H9 (cell line): ENCODE data around the gene SMIM9. TPM values are rescaled to one million over a fixed set of nuclear protein-coding genes. Genes with fewer than 3 reads are reported as not detected.

Experiments used
- DNase-seq: peaks from one replicate; pipeline ENCODE4 v3.0.0-alpha.2; 2017
- H2AFZ ChIP-seq: one replicate; pipeline ENCODE4 v1.6.1; 2013; ENCODE audit warnings: mild to moderate bottlenecking, low read length, control low read depth, moderate library complexity
- H2AK5ac ChIP-seq: 2 replicates; pipeline ENCODE4 v1.6.1; 2013; ENCODE audit warnings: low read length, control low read depth, mixed read lengths; ENCODE audit not compliant: insufficient read length
- H2BK120ac ChIP-seq: one replicate; pipeline ENCODE4 v1.6.1; 2013; ENCODE audit warnings: low read depth, mild to moderate bottlenecking, low read length, control low read depth, inconsistent platforms; ENCODE audit not compliant: poor library complexity, severe bottlenecking
- H2BK12ac ChIP-seq: 2 replicates; pipeline ENCODE4 v1.6.1; 2013; ENCODE audit warnings: low read length, control low read depth, mixed read lengths, low read depth; ENCODE audit not compliant: insufficient read length
- H2BK15ac ChIP-seq: 2 replicates; pipeline ENCODE4 v1.6.1; 2013; ENCODE audit warnings: low read depth, low read length, control low read depth
- H2BK20ac ChIP-seq: one replicate; pipeline ENCODE4 v1.6.1; 2013; ENCODE audit warnings: low read depth, mild to moderate bottlenecking, low read length, control low read depth, inconsistent platforms; ENCODE audit not compliant: poor library complexity, severe bottlenecking
- H2BK5ac ChIP-seq: 2 replicates; pipeline ENCODE4 v1.6.1; 2013; ENCODE audit warnings: low read length, control low read depth, mixed read lengths; ENCODE audit not compliant: insufficient read length
- H3K14ac ChIP-seq: 2 replicates; pipeline ENCODE4 v1.6.1; 2013; ENCODE audit warnings: low read length, control low read depth; ENCODE audit not compliant: insufficient read depth
- H3K18ac ChIP-seq: 2 replicates; pipeline ENCODE4 v1.6.1; 2013; ENCODE audit warnings: low read depth, mild to moderate bottlenecking, mixed read lengths, low read length, control low read depth; ENCODE audit not compliant: insufficient read length
- H3K23ac ChIP-seq: 2 replicates; pipeline ENCODE4 v1.6.1; 2013; ENCODE audit warnings: low read length, control low read depth, mixed read lengths, low read depth; ENCODE audit not compliant: insufficient read length
- H3K23me2 ChIP-seq: 2 replicates; pipeline ENCODE4 v1.6.1; 2013; ENCODE audit warnings: low read depth, mild to moderate bottlenecking, mixed read lengths, low read length, control low read depth; ENCODE audit not compliant: insufficient read length, poor library complexity, severe bottlenecking
- H3K27ac ChIP-seq: 2 replicates; pipeline ENCODE4 v1.5.1; 2013; ENCODE audit warnings: low read length, control low read depth, mixed read lengths, low read depth; ENCODE audit not compliant: insufficient read length
- H3K27me3 ChIP-seq: 2 replicates; pipeline ENCODE4 v1.6.1; 2013; ENCODE audit warnings: low read length, control low read depth, inconsistent platforms; ENCODE audit not compliant: insufficient read depth
- H3K4ac ChIP-seq: 2 replicates; pipeline ENCODE4 v1.6.1; 2013; ENCODE audit warnings: low read depth, mild to moderate bottlenecking, control low read depth, inconsistent platforms, low read length, moderate library complexity
- H3K4me1 ChIP-seq: 2 replicates; pipeline ENCODE4 v1.6.1; 2013; ENCODE audit warnings: low read length, control low read depth, inconsistent platforms; ENCODE audit not compliant: insufficient read depth
- H3K4me2 ChIP-seq: 2 replicates; pipeline ENCODE4 v1.6.1; 2013; ENCODE audit warnings: low read length, control low read depth, mixed read lengths; ENCODE audit not compliant: insufficient read length, insufficient read depth
- H3K56ac ChIP-seq: 2 replicates; pipeline ENCODE4 v1.6.1; 2013; ENCODE audit warnings: low read depth, mild to moderate bottlenecking, mixed read lengths, low read length, control low read depth; ENCODE audit not compliant: insufficient read length
- H3K79me1 ChIP-seq: 2 replicates; pipeline ENCODE4 v1.6.1; 2013; ENCODE audit warnings: low read depth, mild to moderate bottlenecking, moderate library complexity, low read length, control low read depth, inconsistent platforms; ENCODE audit not compliant: insufficient read depth, poor library complexity, severe bottlenecking
- H3K79me2 ChIP-seq: 2 replicates; pipeline ENCODE4 v1.6.1; 2013; ENCODE audit warnings: low read length, control low read depth, inconsistent platforms; ENCODE audit not compliant: insufficient read depth
- H3K9ac ChIP-seq: 2 replicates; pipeline ENCODE4 v1.6.1; 2013; ENCODE audit warnings: low read length, control low read depth, mixed read lengths; ENCODE audit not compliant: insufficient read length; ENCODE audit errors: extremely low read depth
- H3K9me3 ChIP-seq: one replicate; pipeline ENCODE4 v1.6.1; 2013; ENCODE audit warnings: low read depth, low read length, inconsistent platforms; ENCODE audit not compliant: control insufficient read depth
- H3T11ph ChIP-seq: one replicate; pipeline ENCODE4 v1.6.1; 2013; ENCODE audit warnings: mild to moderate bottlenecking, low read length, control low read depth, inconsistent platforms
- H4K20me1 ChIP-seq: one replicate; pipeline ENCODE4 v1.6.1; 2013; ENCODE audit not compliant: control insufficient read depth, insufficient read length, insufficient read depth
- H4K5ac ChIP-seq: 2 replicates; pipeline ENCODE4 v1.6.1; 2013; ENCODE audit warnings: low read depth, mild to moderate bottlenecking, mixed read lengths, low read length, control low read depth; ENCODE audit not compliant: insufficient read length
- H4K8ac ChIP-seq: replicated peaks from 2 replicates; pipeline ENCODE4 v1.6.1; 2013; ENCODE audit warnings: low read length, control low read depth, mixed read lengths, low read depth; ENCODE audit not compliant: insufficient read length
- H4K91ac ChIP-seq: 2 replicates; pipeline ENCODE4 v1.6.1; 2013; ENCODE audit warnings: low read depth, mild to moderate bottlenecking, moderate library complexity, mixed read lengths, low read length, control low read depth; ENCODE audit not compliant: insufficient read length
- H3K27ac Mint-ChIP-seq, 3 experiments: 2 replicates in 2 of 3; 3 replicates in 1 of 3; pipeline ENCODE4 v1.8.0; 2020 to 2021; ENCODE audit warnings: mixed read lengths in 3 of 3, mild to moderate bottlenecking in 1 of 3, moderate library complexity in 1 of 3
- H3K27me3 Mint-ChIP-seq: 2 replicates; pipeline ENCODE4 v1.8.0; 2021; ENCODE audit warnings: low read depth, mild to moderate bottlenecking, moderate library complexity, mixed read lengths
- H3K36me3 Mint-ChIP-seq, 3 experiments: 2 replicates in 2 of 3; 3 replicates in 1 of 3; pipeline ENCODE4 v1.8.0; 2020 to 2021; ENCODE audit warnings: low read depth in 3 of 3, mixed read lengths in 3 of 3; ENCODE audit not compliant: insufficient read depth in 1 of 3
- H3K4me1 Mint-ChIP-seq, 2 experiments: 2 replicates each; pipeline ENCODE4 v1.8.0; 2020; ENCODE audit warnings: mixed read lengths in 2 of 2
- H3K4me3 Mint-ChIP-seq, 2 experiments: 2 replicates in 1 of 2; 3 replicates in 1 of 2; pipeline ENCODE4 v1.8.0; 2020 to 2021; ENCODE audit warnings: mild to moderate bottlenecking in 2 of 2, mixed read lengths in 2 of 2, moderate library complexity in 1 of 2
- H3K9me3 Mint-ChIP-seq, 2 experiments: 2 replicates in 1 of 2; 3 replicates in 1 of 2; pipeline ENCODE4 v1.8.0; 2020; ENCODE audit warnings: mild to moderate bottlenecking in 2 of 2, mixed read lengths in 2 of 2, moderate library complexity in 1 of 2
- WGBS: extraction: QIAGEN DNeasy Blood & Tissue Kit; methylation state at CpG from one replicate; pipeline ENCODE4 v1.1.7; 2013; ENCODE audit warnings: missing lambda C conversion rate, low lambda C conversion rate, mixed read lengths; ENCODE audit not compliant: insufficient read length; ENCODE audit errors: extremely low coverage; 5-methylcytosine and 5-hydroxymethylcytosine counted together
- total RNA-seq: library from RNA; stranded (reverse); gene quantifications from 2 replicates; pipeline ENCODE4 v1.2.1, GENCODE V29; 2021
- TF ChIP-seq, protein P1 (sequence below): fragments of 200-600 bp; sonication (generic); conservative IDR thresholded peaks from 3 replicates; pipeline ENCODE4 v1.8.0; 2021; ENCODE audit warnings: antibody characterized with exemption, mild to moderate bottlenecking

Gene SMIM9
- total RNA-seq, 1 experiment from 2014 or later = not detected

GRCh38 chrX:154829926-154830442, 4.5 kb downstream of the SMIM9 start:
- Histone ChIP-seq H3K79me1 (no peaks in the 10 kb centered on the region), H3K23me2 (no peaks in the 10 kb centered on the region), H3T11ph (no peak overlapping the region), H2AFZ (no peak overlapping the region), H2AK5ac (no peak overlapping the region), H2BK15ac (no peak overlapping the region), H2BK5ac (no peak overlapping the region), H3K79me2 (no peaks in the 10 kb centered on the region), H3K27me3 (no peaks in the 10 kb centered on the region), H3K4me2 (no peak overlapping the region), H3K56ac (no peak overlapping the region), H4K20me1 (no peaks in the 10 kb centered on the region), H3K4me1 (no peaks in the 10 kb centered on the region; the same call in 1 of the 2 replicates), H3K9me3 (peaks cover 46% of the 10 kb centered on the region), H3K23ac (no peak overlapping the region), H4K91ac (no peak overlapping the region), H3K27ac (no peak overlapping the region), H3K18ac (no peak overlapping the region), H2BK120ac (no peak overlapping the region), H3K4ac (no peak overlapping the region), H3K14ac (no peak overlapping the region), H3K9ac (no peak overlapping the region), H2BK12ac (no peak overlapping the region), H4K5ac (no peak overlapping the region), H2BK20ac (no peak overlapping the region), H4K8ac (no peak overlapping the region)
- H3K9me3 Mint-ChIP-seq = peaks cover 58 to 63% of the 10 kb centered on the region in 2 experiments
- H3K27me3 Mint-ChIP-seq = no peaks in the 10 kb centered on the region; the same call in none of the 2 replicates
- H3K4me1 Mint-ChIP-seq = peaks cover 0 to 8% of the 10 kb centered on the region in 2 experiments; a peak in 1 of 4 replicates
- no peak overlapping the region for H3K4me3 Mint-ChIP-seq
- no peak overlapping the region for H3K27ac Mint-ChIP-seq
- WGBS = no CpG with 5 or more reads among the region's 1 CpG
- DNase-seq = no peak
- TF ChIP-seq, protein P1, sequence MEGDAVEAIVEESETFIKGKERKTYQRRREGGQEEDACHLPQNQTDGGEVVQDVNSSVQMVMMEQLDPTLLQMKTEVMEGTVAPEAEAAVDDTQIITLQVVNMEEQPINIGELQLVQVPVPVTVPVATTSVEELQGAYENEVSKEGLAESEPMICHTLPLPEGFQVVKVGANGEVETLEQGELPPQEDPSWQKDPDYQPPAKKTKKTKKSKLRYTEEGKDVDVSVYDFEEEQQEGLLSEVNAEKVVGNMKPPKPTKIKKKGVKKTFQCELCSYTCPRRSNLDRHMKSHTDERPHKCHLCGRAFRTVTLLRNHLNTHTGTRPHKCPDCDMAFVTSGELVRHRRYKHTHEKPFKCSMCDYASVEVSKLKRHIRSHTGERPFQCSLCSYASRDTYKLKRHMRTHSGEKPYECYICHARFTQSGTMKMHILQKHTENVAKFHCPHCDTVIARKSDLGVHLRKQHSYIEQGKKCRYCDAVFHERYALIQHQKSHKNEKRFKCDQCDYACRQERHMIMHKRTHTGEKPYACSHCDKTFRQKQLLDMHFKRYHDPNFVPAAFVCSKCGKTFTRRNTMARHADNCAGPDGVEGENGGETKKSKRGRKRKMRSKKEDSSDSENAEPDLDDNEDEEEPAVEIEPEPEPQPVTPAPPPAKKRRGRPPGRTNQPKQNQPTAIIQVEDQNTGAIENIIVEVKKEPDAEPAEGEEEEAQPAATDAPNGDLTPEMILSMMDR = peak; percentile 25; the same call in 1 of the 3 replicates
- peaks cover 0 to 1% (median 0%) of the 10 kb centered on the region in 3 experiments; a peak in 2 of 7 replicates for H3K36me3 Mint-ChIP-seq
